HepG2 (cell line): ENCODE data around the gene GSTK1. TPM values are rescaled to one million over a fixed set of nuclear protein-coding genes. Genes with fewer than 3 reads are reported as not detected.

Source experiments
- FOSL1 ChIP-seq: sonication (generic); formaldehyde crosslinking; IDR thresholded peaks from 2 replicates; pipeline ENCODE4 v1.9.0; 2021; ENCODE audit warnings: missing genetic modification reagents, borderline replicate concordance
- HNRNPK ChIP-seq: fragments of 200-400 bp; formaldehyde crosslinking; IDR thresholded peaks from 2 replicates; pipeline ENCODE4 v1.6.1; 2018; ENCODE audit warnings: low read length, low read depth, moderate library complexity, mild to moderate bottlenecking; ENCODE audit not compliant: poor library complexity, severe bottlenecking
- HNRNPUL1 ChIP-seq: fragments of 200-400 bp; formaldehyde crosslinking; IDR thresholded peaks from 2 replicates; pipeline ENCODE4 v1.6.1; 2017; ENCODE audit warnings: low read depth, mild to moderate bottlenecking, low read length, moderate library complexity
- KDM2A ChIP-seq: sonication (generic); formaldehyde crosslinking; IDR thresholded peaks from 2 replicates; pipeline ENCODE4 v1.4.0; 2020; ENCODE audit warnings: low read depth, missing genetic modification reagents, borderline replicate concordance
- KMT2A ChIP-seq: sonication (generic); formaldehyde crosslinking; IDR thresholded peaks from 2 replicates; pipeline ENCODE4 v1.4.0; 2020; ENCODE audit warnings: missing genetic modification reagents
- LCORL ChIP-seq, 2 experiments: fragments of 450-650 bp in 1 of 2; sonication (generic) in 1 of 2; formaldehyde crosslinking in 1 of 2; IDR thresholded peaks; 2 replicates each; pipeline versions ENCODE4 v1.5.0 to v1.6.1; 2017 to 2020; ENCODE audit warnings: antibody characterized with exemption in 1 of 2, missing genetic modification reagents in 1 of 2
- MIER2 ChIP-seq: IDR thresholded peaks from 2 replicates; pipeline ENCODE4 v1.6.1; 2016; ENCODE audit warnings: missing biosample characterization, missing genetic modification reagents
- MYC ChIP-seq: sonication (generic); formaldehyde crosslinking; IDR thresholded peaks from 2 replicates; pipeline ENCODE4 v1.9.0; 2021; ENCODE audit warnings: missing genetic modification reagents, borderline replicate concordance
- MYNN ChIP-seq: sonication (generic); formaldehyde crosslinking; IDR thresholded peaks from 2 replicates; pipeline ENCODE4 v1.4.0; 2020; ENCODE audit warnings: mild to moderate bottlenecking, low read depth, missing genetic modification reagents
- NFE2 ChIP-seq: sonication (generic); formaldehyde crosslinking; IDR thresholded peaks from 2 replicates; pipeline ENCODE4 v1.4.0; 2020; ENCODE audit warnings: missing genetic modification reagents
- NR2F2 ChIP-seq: IDR thresholded peaks from 2 replicates; pipeline ENCODE4 v1.6.1; 2012; ENCODE audit warnings: low read depth, inconsistent platforms, borderline replicate concordance
- PAX8 ChIP-seq: sonication (generic); formaldehyde crosslinking; IDR thresholded peaks from 2 replicates; pipeline ENCODE4 v1.8.0; 2022; ENCODE audit warnings: mild to moderate bottlenecking, missing genetic modification reagents, borderline replicate concordance
- SAFB2 ChIP-seq: sonication (generic); formaldehyde crosslinking; IDR thresholded peaks from 2 replicates; pipeline ENCODE4 v1.5.1; 2020; ENCODE audit warnings: missing genetic modification reagents, low read depth, mild to moderate bottlenecking, borderline replicate concordance
- SIN3B ChIP-seq: fragments of 150-350 bp; IDR thresholded peaks from 2 replicates; pipeline ENCODE4 v1.6.1; 2014; ENCODE audit warnings: low read length
- ZBTB39 ChIP-seq: sonication (generic); formaldehyde crosslinking; IDR thresholded peaks from 2 replicates; pipeline ENCODE4 v1.5.0; 2020; ENCODE audit warnings: missing genetic modification reagents
- ZFY ChIP-seq: sonication (generic); formaldehyde crosslinking; IDR thresholded peaks from 2 replicates; pipeline ENCODE4 v1.4.0; 2020; ENCODE audit warnings: missing genetic modification reagents
- ZFYVE20 ChIP-seq: sonication (generic); formaldehyde crosslinking; IDR thresholded peaks from 2 replicates; pipeline ENCODE4 v1.8.0; 2023; ENCODE audit warnings: low read depth, mild to moderate bottlenecking, moderate library complexity, missing genetic modification reagents, borderline replicate concordance
- ZMYM2 ChIP-seq: sonication (generic); formaldehyde crosslinking; IDR thresholded peaks from 2 replicates; pipeline ENCODE4 v1.8.0; 2022; ENCODE audit warnings: mild to moderate bottlenecking, missing genetic modification reagents
- ZNF335 ChIP-seq: sonication (generic); formaldehyde crosslinking; IDR thresholded peaks from 2 replicates; pipeline ENCODE4 v1.4.0; 2020; ENCODE audit warnings: missing genetic modification reagents
- ZNF44 ChIP-seq: sonication (generic); formaldehyde crosslinking; IDR thresholded peaks from 2 replicates; pipeline ENCODE4 v1.5.1; 2020; ENCODE audit warnings: mild to moderate bottlenecking, missing genetic modification reagents
- ZNF747 ChIP-seq: sonication (generic); formaldehyde crosslinking; IDR thresholded peaks from 2 replicates; pipeline ENCODE4 v1.8.1; 2023; ENCODE audit warnings: missing genetic modification reagents, mild to moderate bottlenecking, borderline replicate concordance
- polyA plus RNA-seq, 8 experiments: library from polyadenylated mRNA; depleted of rRNA in 3 of 8; stranded (reverse) in 7 of 8; unstranded in 1 of 8; fragments of >200 nt; fragmentation: Illumina TruSeq in 4 of 8; extraction: Trizol in 4 of 8; gene quantifications; 2 replicates each; pipeline versions ENCODE4 v1.2.1 to v1.2.3, GENCODE V29; 2011 to 2016; ENCODE audit warnings: low read depth in 4 of 8, missing spikeins in 1 of 8, mixed read lengths in 1 of 8; ENCODE audit not compliant: insufficient read depth in 1 of 8
- total RNA-seq, 5 experiments: library from RNA; depleted of rRNA; stranded (reverse); fragments of >200 nt; fragmentation: Illumina TruSeq; extraction: Trizol; gene quantifications; 2 replicates each; pipeline ENCODE4 v1.2.3, GENCODE V29; 2016; ENCODE audit warnings: low read depth in 1 of 5
- TF ChIP-seq, protein P1 (sequence below): fragments of 450-650 bp; IDR thresholded peaks from 2 replicates; pipeline ENCODE4 v1.6.1; 2017; ENCODE audit warnings: mild to moderate bottlenecking
- TF ChIP-seq, protein P2 (sequence below): sonication (generic); formaldehyde crosslinking; IDR thresholded peaks from 2 replicates; pipeline ENCODE4 v1.4.0; 2020; ENCODE audit warnings: missing genetic modification reagents; ENCODE audit errors: not compliant biosample characterization
- TF ChIP-seq, protein P3 (sequence below): sonication (generic); formaldehyde crosslinking; IDR thresholded peaks from 2 replicates; pipeline ENCODE4 v1.4.0; 2020; ENCODE audit warnings: mild to moderate bottlenecking, low read depth, missing genetic modification reagents

The GSTK1 gene
- total and polyA plus RNA-seq, 2 of the 13 experiments (the other 11 are each of a cell fraction or from before 2014, with no cell fraction given), result 64.6 to 92.1 TPM

DNA sequence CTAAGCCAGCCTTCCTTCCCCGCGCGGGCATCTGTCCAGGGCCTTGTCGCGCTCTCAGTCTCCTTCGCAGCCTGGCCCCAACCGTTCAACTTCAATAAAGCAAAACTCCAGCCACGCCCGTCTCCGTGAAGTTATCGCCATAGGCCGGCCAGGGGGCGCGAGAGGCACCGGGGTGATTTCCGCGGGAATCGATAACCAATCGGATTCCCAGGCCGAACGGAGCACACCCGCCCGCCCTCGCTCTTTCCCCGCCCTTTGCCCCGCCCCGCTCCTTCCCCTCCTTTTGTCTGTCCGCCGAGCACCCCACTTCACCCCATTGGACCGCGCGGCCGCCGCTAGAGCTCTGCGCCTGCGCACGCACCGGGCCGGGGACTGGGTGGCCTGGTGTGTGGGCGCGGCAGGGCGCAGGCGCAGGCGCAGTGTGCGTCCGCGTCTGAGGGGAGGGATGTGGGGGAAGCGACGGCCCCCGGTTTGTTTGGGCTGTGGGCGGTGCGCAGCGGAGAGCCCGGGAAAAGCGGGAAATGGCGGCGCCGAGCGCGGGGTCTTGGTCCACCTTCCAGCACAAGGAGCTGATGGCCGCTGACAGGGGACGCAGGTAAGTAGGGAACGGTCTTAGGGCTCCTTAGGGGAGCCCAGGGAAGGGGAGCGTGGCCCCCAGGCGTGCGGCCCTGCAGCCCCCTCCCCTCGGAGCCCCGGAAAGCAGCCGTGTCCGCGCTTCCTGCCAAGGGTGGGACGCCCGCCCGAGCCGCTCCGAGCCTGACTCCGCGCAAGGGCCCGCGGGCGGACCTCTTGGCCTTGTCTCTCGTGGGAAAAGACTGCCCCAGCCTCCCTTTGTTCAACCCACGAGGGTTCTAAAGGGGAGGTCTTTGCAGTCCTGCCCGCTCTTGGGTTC is 24.9 kb downstream of the GSTK1 start, which contains the start of gene CASP2 (continued):
- peak; percentile 76 for TF ChIP-seq ZFY (CRISPR knock-in tag)
- no peak for TF ChIP-seq MIER2 (CRISPR knock-in tag)
- TF ChIP-seq, protein P1, sequence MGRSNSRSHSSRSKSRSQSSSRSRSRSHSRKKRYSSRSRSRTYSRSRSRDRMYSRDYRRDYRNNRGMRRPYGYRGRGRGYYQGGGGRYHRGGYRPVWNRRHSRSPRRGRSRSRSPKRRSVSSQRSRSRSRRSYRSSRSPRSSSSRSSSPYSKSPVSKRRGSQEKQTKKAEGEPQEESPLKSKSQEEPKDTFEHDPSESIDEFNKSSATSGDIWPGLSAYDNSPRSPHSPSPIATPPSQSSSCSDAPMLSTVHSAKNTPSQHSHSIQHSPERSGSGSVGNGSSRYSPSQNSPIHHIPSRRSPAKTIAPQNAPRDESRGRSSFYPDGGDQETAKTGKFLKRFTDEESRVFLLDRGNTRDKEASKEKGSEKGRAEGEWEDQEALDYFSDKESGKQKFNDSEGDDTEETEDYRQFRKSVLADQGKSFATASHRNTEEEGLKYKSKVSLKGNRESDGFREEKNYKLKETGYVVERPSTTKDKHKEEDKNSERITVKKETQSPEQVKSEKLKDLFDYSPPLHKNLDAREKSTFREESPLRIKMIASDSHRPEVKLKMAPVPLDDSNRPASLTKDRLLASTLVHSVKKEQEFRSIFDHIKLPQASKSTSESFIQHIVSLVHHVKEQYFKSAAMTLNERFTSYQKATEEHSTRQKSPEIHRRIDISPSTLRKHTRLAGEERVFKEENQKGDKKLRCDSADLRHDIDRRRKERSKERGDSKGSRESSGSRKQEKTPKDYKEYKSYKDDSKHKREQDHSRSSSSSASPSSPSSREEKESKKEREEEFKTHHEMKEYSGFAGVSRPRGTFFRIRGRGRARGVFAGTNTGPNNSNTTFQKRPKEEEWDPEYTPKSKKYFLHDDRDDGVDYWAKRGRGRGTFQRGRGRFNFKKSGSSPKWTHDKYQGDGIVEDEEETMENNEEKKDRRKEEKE, result no peak
- no peak for TF ChIP-seq ZNF335 (CRISPR knock-in tag)
- no peak for TF ChIP-seq FOSL1
- TF ChIP-seq ZFYVE20 (CRISPR knock-in tag), result no peak
- TF ChIP-seq HNRNPUL1, result no peak
- no peak for TF ChIP-seq ZNF44 (CRISPR knock-in tag)
- TF ChIP-seq MYNN (CRISPR knock-in tag), result no peak
- no peak for TF ChIP-seq LCORL (IDR thresholded peaks at IDR 0.05)
- TF ChIP-seq LCORL (CRISPR knock-in tag; IDR thresholded peaks at IDR 0.05), result no peak
- TF ChIP-seq NFE2 (CRISPR knock-in tag), result no peak
- no peak for TF ChIP-seq PAX8
- no peak for TF ChIP-seq ZMYM2 (CRISPR knock-in tag)
- peak; percentile 70 for TF ChIP-seq ZNF747 (CRISPR knock-in tag)
- TF ChIP-seq NR2F2, result no peak
- TF ChIP-seq, protein P2, sequence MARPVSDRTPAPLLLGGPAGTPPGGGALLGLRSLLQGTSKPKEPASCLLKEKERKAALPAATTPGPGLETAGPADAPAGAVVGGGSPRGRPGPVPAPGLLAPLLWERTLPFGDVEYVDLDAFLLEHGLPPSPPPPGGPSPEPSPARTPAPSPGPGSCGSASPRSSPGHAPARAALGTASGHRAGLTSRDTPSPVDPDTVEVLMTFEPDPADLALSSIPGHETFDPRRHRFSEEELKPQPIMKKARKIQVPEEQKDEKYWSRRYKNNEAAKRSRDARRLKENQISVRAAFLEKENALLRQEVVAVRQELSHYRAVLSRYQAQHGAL, result no peak
- peak; percentile 96 for TF ChIP-seq HNRNPK
- no peak; the same call in 1 of the 2 replicates for TF ChIP-seq SAFB2
- no peak for TF ChIP-seq SIN3B
- peak; percentile 90 for TF ChIP-seq KDM2A (CRISPR knock-in tag)
- TF ChIP-seq MYC (CRISPR knock-in tag), result peak; percentile 70
- TF ChIP-seq ZBTB39, result no peak
- TF ChIP-seq KMT2A, result peak; percentile 89
- TF ChIP-seq, protein P3, sequence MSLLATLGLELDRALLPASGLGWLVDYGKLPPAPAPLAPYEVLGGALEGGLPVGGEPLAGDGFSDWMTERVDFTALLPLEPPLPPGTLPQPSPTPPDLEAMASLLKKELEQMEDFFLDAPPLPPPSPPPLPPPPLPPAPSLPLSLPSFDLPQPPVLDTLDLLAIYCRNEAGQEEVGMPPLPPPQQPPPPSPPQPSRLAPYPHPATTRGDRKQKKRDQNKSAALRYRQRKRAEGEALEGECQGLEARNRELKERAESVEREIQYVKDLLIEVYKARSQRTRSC (CRISPR knock-in tag), result no peak
